Neural cell (in vitro differentiated cells): ENCODE results near the gene ACAN. TPM values are rescaled to one million over a fixed set of nuclear protein-coding genes. Genes with fewer than 3 reads are reported as not detected.

Experiments
- H2AFZ ChIP-seq: fragments of 200-600, 300-800 bp; sonication (generic), shearing (Covaris generic); 2 replicates; pipeline ENCODE4 v1.6.0; 2014; ENCODE audit warnings: low read depth, mild to moderate bottlenecking, antibody characterized with exemption, low read length, moderate library complexity
- H3F3A ChIP-seq: fragments of 200-600 bp; shearing (Covaris generic); 2 replicates; pipeline ENCODE4 v1.6.1; 2016; ENCODE audit warnings: mild to moderate bottlenecking, moderate library complexity, mixed read lengths, antibody characterized with exemption, low read length; ENCODE audit not compliant: insufficient read depth, poor library complexity, severe bottlenecking
- H3K27ac ChIP-seq: fragments of 200-600, 300-800 bp; sonication (generic), shearing (Covaris generic); 2 replicates; pipeline ENCODE4 v1.5.1; 2014; ENCODE audit warnings: mild to moderate bottlenecking, low read length, moderate library complexity
- H3K27me3 ChIP-seq: fragments of 300-800, 200-600 bp; sonication (generic), shearing (Covaris generic); 2 replicates; pipeline ENCODE4 v1.6.0; 2014; ENCODE audit warnings: mild to moderate bottlenecking, low read depth, low read length, moderate library complexity; ENCODE audit not compliant: insufficient read depth
- H3K36me3 ChIP-seq: fragments of 300-800, 200-600 bp; sonication (generic), shearing (Covaris generic); 2 replicates; pipeline ENCODE4 v1.5.1; 2014; ENCODE audit warnings: mild to moderate bottlenecking, antibody characterized with exemption, low read length, moderate library complexity; ENCODE audit not compliant: insufficient read depth
- H3K4me2 ChIP-seq: fragments of 300-800, 200-600 bp; sonication (generic), shearing (Covaris generic); 2 replicates; pipeline ENCODE4 v1.6.0; 2014; ENCODE audit warnings: mild to moderate bottlenecking, low read length
- H3K4me3 ChIP-seq: fragments of 300-800, 200-600 bp; sonication (generic), shearing (Covaris generic); 2 replicates; pipeline ENCODE4 v1.5.1; 2014; ENCODE audit warnings: mild to moderate bottlenecking, low read length, moderate library complexity
- H3K79me2 ChIP-seq: fragments of 200-600 bp; shearing (Covaris generic); replicated peaks from 2 replicates; pipeline ENCODE4 v1.6.0; 2014; ENCODE audit warnings: mild to moderate bottlenecking, low read length, moderate library complexity; ENCODE audit not compliant: insufficient read depth
- H3K9ac ChIP-seq: fragments of 300-800, 200-600 bp; sonication (generic), shearing (Covaris generic); 2 replicates; pipeline ENCODE4 v1.6.1; 2016; ENCODE audit warnings: mild to moderate bottlenecking, low read length, mixed read lengths
- H3K9me2 ChIP-seq: fragments of 200-600 bp; shearing (Covaris generic); 2 replicates; pipeline ENCODE4 v1.6.1; 2016; ENCODE audit warnings: mild to moderate bottlenecking, low read length, mixed read lengths; ENCODE audit not compliant: insufficient read depth
- H3K9me3 ChIP-seq: fragments of 200-600, 300-800 bp; sonication (generic), shearing (Covaris generic); 2 replicates; pipeline ENCODE4 v1.6.1; 2016; ENCODE audit warnings: mild to moderate bottlenecking, mixed run types, low read length, moderate library complexity, mixed read lengths
- H4K20me1 ChIP-seq: fragments of 200-600 bp; shearing (Covaris generic); 2 replicates; pipeline ENCODE4 v1.6.1; 2016; ENCODE audit warnings: mild to moderate bottlenecking, mixed run types; ENCODE audit not compliant: insufficient read depth
- EP300 ChIP-seq: fragments of 450-650 bp; conservative IDR thresholded peaks from 2 replicates; pipeline ENCODE4 v1.6.1; 2014; ENCODE audit warnings: antibody characterized with exemption, mild to moderate bottlenecking, moderate library complexity; ENCODE audit not compliant: poor library complexity, severe bottlenecking
- EZH2 ChIP-seq: fragments of 200-600, 300-800 bp; shearing (Covaris generic), sonication (generic); IDR thresholded peaks from 2 replicates; pipeline ENCODE4 v1.6.1; 2014; ENCODE audit warnings: antibody characterized with exemption, low read length, borderline replicate concordance, mild to moderate bottlenecking; ENCODE audit not compliant: insufficient read depth, poor library complexity, severe bottlenecking
- MXI1 ChIP-seq: fragments of 450-650 bp; conservative IDR thresholded peaks from 2 replicates; pipeline ENCODE4 v1.6.1; 2014; ENCODE audit warnings: antibody characterized with exemption, mild to moderate bottlenecking; ENCODE audit not compliant: poor library complexity, severe bottlenecking
- POLR2AphosphoS5 ChIP-seq: IDR thresholded peaks from 2 replicates; pipeline ENCODE4 v1.6.1; 2012
- RAD21 ChIP-seq: fragments of 450-650 bp; conservative IDR thresholded peaks from 2 replicates; pipeline ENCODE4 v1.6.1; 2014; ENCODE audit warnings: antibody characterized with exemption, mild to moderate bottlenecking, moderate library complexity
- SMC3 ChIP-seq: fragments of 450-650 bp; conservative IDR thresholded peaks from 2 replicates; pipeline ENCODE4 v1.6.1; 2014; ENCODE audit warnings: antibody characterized with exemption, mild to moderate bottlenecking, moderate library complexity; ENCODE audit not compliant: poor library complexity
- TAF1 ChIP-seq: IDR thresholded peaks from 2 replicates; pipeline ENCODE4 v1.6.1; 2012; ENCODE audit warnings: low read depth
- polyA plus RNA-seq: library from polyadenylated mRNA; depleted of rRNA; stranded (reverse); fragments of >200 nt; gene quantifications from 2 replicates; pipeline ENCODE4 v1.2.3, GENCODE V29; 2014
- TF ChIP-seq, protein P1 (sequence below): fragments of 450-650 bp; IDR thresholded peaks from 2 replicates; pipeline ENCODE4 v1.5.1; 2014; ENCODE audit warnings: antibody characterized with exemption, mild to moderate bottlenecking, moderate library complexity; ENCODE audit not compliant: poor library complexity, severe bottlenecking
- TF ChIP-seq, protein P2 (sequence below): IDR thresholded peaks from 2 replicates; pipeline ENCODE4 v1.6.1; 2012; ENCODE audit warnings: borderline replicate concordance

ACAN gene
- polyA plus RNA-seq, 1 donor from 2014 or later = not detected

DNA sequence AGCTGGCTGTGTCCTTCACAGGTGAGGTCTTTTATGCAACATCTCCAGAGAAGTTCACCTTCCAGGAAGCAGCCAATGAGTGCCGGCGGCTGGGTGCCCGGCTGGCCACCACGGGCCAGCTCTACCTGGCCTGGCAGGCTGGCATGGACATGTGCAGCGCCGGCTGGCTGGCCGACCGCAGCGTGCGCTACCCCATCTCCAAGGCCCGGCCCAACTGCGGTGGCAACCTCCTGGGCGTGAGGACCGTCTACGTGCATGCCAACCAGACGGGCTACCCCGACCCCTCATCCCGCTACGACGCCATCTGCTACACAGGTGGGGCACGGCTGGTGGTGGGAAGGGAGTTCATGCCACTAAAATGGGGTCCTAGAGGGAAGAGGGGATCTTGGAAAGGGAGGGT is 40.1 kb downstream of the ACAN start:
- TF ChIP-seq EP300 (no peak), EZH2 (no peak), MXI1 (no peak), TAF1 (no peak), RAD21 (no peak), SMC3 (no peak), POLR2AphosphoS5 (no peak)
- TF ChIP-seq, protein P1, sequence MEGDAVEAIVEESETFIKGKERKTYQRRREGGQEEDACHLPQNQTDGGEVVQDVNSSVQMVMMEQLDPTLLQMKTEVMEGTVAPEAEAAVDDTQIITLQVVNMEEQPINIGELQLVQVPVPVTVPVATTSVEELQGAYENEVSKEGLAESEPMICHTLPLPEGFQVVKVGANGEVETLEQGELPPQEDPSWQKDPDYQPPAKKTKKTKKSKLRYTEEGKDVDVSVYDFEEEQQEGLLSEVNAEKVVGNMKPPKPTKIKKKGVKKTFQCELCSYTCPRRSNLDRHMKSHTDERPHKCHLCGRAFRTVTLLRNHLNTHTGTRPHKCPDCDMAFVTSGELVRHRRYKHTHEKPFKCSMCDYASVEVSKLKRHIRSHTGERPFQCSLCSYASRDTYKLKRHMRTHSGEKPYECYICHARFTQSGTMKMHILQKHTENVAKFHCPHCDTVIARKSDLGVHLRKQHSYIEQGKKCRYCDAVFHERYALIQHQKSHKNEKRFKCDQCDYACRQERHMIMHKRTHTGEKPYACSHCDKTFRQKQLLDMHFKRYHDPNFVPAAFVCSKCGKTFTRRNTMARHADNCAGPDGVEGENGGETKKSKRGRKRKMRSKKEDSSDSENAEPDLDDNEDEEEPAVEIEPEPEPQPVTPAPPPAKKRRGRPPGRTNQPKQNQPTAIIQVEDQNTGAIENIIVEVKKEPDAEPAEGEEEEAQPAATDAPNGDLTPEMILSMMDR = no peak
- TF ChIP-seq, protein P2, sequence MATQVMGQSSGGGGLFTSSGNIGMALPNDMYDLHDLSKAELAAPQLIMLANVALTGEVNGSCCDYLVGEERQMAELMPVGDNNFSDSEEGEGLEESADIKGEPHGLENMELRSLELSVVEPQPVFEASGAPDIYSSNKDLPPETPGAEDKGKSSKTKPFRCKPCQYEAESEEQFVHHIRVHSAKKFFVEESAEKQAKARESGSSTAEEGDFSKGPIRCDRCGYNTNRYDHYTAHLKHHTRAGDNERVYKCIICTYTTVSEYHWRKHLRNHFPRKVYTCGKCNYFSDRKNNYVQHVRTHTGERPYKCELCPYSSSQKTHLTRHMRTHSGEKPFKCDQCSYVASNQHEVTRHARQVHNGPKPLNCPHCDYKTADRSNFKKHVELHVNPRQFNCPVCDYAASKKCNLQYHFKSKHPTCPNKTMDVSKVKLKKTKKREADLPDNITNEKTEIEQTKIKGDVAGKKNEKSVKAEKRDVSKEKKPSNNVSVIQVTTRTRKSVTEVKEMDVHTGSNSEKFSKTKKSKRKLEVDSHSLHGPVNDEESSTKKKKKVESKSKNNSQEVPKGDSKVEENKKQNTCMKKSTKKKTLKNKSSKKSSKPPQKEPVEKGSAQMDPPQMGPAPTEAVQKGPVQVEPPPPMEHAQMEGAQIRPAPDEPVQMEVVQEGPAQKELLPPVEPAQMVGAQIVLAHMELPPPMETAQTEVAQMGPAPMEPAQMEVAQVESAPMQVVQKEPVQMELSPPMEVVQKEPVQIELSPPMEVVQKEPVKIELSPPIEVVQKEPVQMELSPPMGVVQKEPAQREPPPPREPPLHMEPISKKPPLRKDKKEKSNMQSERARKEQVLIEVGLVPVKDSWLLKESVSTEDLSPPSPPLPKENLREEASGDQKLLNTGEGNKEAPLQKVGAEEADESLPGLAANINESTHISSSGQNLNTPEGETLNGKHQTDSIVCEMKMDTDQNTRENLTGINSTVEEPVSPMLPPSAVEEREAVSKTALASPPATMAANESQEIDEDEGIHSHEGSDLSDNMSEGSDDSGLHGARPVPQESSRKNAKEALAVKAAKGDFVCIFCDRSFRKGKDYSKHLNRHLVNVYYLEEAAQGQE = no peak
- no peaks in the 10 kb centered on the region for H3K9me3 ChIP-seq
- H3K36me3 ChIP-seq = no peaks in the 10 kb centered on the region
- H3K4me2 ChIP-seq = no peak overlapping the region
- H3K9ac ChIP-seq = no peak overlapping the region
- no peak overlapping the region for H3K27ac ChIP-seq
- no peaks in the 10 kb centered on the region for H3K27me3 ChIP-seq
- H3K9me2 ChIP-seq = no peaks in the 10 kb centered on the region
- no peak overlapping the region for H3K4me3 ChIP-seq
- H2AFZ ChIP-seq = no peak overlapping the region
- no peaks in the 10 kb centered on the region for H4K20me1 ChIP-seq
- no peaks in the 10 kb centered on the region for H3K79me2 ChIP-seq
- no peaks in the 10 kb centered on the region for H3F3A ChIP-seq

DNA sequence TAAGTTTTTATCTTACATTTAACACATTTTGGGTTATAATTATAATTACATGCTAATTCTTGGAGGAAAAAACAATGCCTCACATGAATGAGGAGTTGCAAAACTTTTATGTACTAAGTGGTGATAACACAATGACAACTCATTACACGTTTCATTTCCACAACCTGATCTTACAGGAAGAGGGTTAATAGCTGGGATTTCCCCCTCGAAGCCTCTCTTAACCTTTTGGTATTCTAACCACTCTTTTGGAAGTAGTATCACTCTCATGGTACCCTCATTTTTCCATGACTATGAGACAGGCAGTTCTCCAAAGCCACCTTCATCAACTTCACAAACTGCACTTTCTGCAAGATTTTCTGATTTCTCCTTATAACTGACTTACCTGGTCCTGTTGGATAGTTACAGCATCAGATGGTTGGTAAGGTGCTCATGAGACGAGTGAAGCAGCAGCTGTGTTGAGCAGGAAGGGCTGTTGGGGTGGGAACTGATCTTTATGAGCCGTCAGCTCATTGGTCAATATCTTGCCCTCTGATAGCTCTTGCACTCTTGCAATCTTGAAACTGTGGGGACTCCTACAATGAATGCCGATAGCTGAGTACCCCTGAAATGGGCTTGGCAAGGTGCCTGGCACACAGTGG is 41.6 kb downstream of the ACAN start:
- Histone ChIP-seq H3K79me2 (no peaks in the 10 kb centered on the region), H3K36me3 (no peaks in the 10 kb centered on the region), H4K20me1 (no peaks in the 10 kb centered on the region), H3K9ac (no peak overlapping the region), H3K27me3 (no peaks in the 10 kb centered on the region), H3K27ac (no peak overlapping the region), H3K4me3 (no peak overlapping the region), H3K9me3 (no peaks in the 10 kb centered on the region), H3F3A (no peaks in the 10 kb centered on the region), H3K9me2 (no peaks in the 10 kb centered on the region), H3K4me2 (no peak overlapping the region), H2AFZ (no peak overlapping the region)
- TF ChIP-seq EZH2 = no peak
- TF ChIP-seq POLR2AphosphoS5 = no peak
- TF ChIP-seq MXI1 = no peak
- no peak for TF ChIP-seq SMC3
- TF ChIP-seq, protein P2 = no peak
- no peak for TF ChIP-seq EP300
- TF ChIP-seq, protein P1 = no peak
- TF ChIP-seq RAD21 = no peak
- TF ChIP-seq TAF1 = no peak
